GM18909 (cell line): Measurements from ENCODE around the gene GRN.
"Not testable (repeated sequence)": the region's sequence is repeated elsewhere in the genome, so short reads cannot be mapped to it uniquely, and the experiment has no call there.

Source experiments
- ATAC-seq: cut with Tn5 transposase; IDR thresholded peaks from one replicate; pipeline ENCODE4 v1.9.1; 2021; ENCODE audit warnings: mild to moderate bottlenecking; ENCODE audit not compliant: unreplicated experiment, poor library complexity

Gene GRN

GRCh38 chr17:44359006-44359405 is 13.9 kb downstream of the GRN start:
- no peak for ATAC-seq

DNA sequence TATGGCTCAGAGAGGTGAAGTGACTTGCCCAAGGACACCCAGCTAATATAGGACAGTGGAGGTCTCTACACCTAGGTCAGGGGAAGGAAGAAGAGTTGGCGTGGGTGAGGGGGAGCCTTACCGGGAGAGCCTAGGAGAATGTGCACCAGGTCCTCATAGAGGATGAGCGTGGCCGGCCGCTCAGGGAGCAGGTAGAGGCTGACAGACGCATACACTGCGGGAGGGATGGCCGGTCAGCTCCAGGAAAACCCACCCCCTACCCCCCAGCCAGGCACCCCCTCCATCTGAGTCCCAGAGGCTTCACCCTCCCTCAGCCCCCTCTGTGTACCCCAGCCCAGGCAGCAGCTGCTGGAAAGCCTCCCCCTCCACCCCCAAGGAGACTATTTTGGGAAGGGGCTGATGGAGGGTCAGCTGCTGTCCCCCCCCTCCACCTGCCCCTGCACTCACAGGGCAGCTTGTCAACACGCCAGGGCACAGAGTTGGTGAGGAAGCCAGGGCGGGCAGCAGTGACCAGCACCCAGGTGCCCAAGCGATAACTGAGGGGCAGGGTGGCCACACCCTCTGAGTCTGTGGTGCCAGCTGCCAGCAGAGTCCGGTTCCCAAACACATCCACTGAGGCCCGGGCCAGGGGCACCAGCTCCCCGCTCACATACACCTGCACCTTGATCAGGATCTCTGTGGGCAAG is 14.5 kb downstream of the GRN start:
- no peak for ATAC-seq

GRCh38 chr17:44360144-44360533 is 15.0 kb downstream of the GRN start:
- ATAC-seq, result no peak

DNA sequence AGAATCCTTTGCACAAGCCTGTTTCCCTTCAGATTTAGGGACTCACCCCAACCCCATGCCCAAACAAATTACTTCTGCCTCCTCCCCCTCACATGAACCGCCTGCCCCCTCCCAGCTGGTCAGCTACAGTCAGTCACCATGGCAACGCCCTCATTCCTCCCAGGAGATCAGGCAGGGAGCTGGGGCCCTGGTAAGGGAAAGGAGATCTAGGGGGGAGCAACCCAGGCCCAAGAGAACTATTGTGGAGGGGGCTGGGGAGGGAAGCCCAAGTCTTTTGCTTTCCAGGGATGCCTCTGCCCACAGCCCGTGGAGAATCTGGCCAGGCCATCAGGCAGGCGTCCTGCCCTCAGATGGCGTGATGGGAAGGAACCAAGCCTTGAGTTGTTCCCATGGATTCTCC is 15.7 kb downstream of the GRN start:
- ATAC-seq, result no peak

GRCh38 chr17:44361292-44362260 is 16.5 kb downstream of the GRN start:
- ATAC-seq, result no peak

- ATAC-seq, result no peak
Observed at GRCh38 chr17:44362459-44362948, 17.4 kb downstream of the GRN start.

DNA sequence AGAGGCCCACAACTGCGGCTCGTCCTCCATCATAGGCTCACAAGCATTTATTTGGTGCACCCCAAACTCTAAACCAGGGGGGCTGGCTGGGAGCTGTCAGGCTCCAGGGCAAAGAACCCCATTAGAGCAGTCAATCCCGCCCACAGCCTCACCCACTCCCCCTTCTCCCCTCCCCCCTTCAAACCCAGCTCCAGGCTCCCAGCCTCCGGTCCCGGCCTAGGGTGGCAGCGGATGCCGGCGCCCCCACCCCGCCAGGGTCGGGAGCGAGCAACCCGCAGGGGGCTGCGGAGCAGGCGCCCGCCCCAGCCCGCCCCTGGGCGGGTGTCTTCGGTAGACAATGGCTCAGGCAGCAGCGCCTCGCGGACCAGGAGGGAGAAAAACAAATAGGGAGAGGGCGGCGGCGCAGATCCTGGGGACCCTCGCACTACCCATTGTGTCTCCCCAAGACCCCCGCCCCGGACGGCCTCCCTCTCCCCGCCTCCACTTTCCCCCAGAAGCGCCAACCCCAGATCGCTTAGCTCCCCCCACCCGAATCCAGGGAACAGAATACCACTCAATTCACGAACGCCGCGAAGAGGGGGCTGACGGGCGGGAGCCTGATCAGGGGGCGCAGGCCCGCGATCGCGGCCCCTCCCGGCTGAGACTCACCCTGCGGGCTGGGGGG is 18.0 kb downstream of the GRN start:
- ATAC-seq, result no peak

- peak; percentile 54 for ATAC-seq
Observed at GRCh38 chr17:44363613-44364159, 18.6 kb downstream of the GRN start, which contains the start of gene FAM171A2. Gene FAM171A2 (minus strand): TSS chr17:44363853. CDS start chr17:44363714, 139 bp downstream.

- ATAC-seq, result not testable (repeated sequence)
Observed at GRCh38 chr17:44365051-44365450, 19.9 kb downstream of the GRN start.

- no peak for ATAC-seq
Observed at GRCh38 chr17:44367231-44367979, 22.3 kb downstream of the GRN start.

DNA sequence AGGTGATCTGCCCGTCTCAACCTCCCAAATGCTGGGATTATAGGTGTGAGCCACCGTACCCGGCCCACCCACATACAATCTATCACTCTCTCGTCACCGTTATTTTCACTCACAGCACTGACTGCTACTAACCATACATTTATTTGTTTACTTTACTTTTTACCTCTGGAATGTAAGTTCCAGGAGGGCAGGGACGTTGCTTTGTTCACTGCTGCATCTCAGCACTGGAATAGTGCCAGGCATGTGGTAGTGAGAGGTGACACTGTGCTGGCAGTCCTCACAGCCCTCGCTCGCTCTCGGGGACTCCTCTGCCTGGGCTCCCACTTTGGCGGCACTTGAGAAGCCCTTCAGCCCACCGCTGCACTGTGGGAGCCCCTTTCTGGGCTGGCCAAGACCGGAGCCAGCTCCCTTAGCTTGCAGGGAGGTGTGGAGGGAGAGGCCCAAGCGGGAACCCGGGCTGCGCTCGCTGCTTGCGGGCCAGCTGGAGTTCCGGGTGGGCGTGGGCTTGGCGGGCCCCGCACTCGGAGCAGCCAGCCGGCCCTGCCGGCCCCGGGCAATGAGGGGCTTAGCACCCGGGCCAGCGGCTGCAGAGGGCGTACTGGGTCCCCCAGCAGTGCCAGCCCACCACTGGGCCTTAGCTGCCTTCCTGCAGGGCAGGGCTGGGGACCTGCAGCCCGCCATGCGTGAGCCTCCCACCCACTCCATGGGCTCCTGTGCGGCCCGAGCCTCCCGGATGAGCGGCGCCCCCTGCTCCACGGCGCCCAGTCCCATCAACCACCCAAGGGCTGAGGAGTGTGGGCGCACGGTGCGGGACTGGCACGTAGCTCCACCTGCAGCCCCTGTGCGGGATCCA is 23.5 kb downstream of the GRN start:
- ATAC-seq, result not testable (repeated sequence)

- not testable (repeated sequence) for ATAC-seq
Observed at GRCh38 chr17:44369414-44370023, 24.4 kb downstream of the GRN start.

GRCh38 chr17:44372036-44372435 is 26.9 kb downstream of the GRN start:
- ATAC-seq, result no peak

DNA sequence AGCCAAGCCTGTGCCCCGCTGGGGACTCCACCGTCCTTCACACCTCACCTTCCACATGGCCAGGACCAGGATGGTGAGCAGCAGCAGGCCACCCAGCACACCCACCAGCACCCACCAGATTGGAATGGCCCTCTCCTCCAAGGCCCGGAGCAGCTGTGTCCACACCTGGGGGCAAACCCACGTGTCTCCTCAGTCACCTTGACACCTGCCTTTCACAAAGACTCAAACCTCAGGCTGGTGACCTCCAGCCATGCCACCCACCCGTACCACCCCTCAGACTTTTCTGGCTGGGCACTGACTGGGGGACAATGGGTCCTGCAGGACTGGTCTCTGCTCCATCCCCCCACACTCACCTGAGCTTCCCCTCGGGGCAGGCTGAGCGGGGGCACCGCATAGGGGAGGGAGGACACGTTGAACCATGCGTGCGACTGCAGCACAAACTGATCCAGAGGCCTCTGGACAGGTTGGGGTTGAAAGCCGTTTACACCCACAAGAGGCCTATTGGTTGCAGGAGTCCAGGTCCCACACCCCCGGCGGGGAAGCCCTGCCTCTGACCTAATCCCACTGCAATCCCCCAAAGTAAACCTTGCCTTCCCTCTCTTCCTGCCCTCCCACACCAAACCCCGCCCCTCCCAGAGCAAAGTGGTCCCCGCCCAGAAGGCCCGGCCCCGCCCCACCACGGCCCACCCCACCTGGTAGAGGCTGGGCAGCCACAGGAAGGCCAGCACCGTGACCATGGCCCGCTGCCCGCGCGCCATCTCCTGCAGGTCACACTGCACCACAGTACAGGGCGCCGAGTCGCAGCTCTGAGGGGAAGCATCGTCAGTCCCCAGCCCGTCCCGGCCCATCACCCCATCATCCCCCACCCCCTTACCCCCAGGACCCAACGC is 29.4 kb downstream of the GRN start:
- ATAC-seq, result no peak

- no peak for ATAC-seq
Observed at GRCh38 chr17:44375196-44376017, 30.3 kb downstream of the GRN start.

- ATAC-seq, result no peak
Observed at GRCh38 chr17:44376124-44376523, 31.0 kb downstream of the GRN start.

GRCh38 chr17:44376779-44377178 is 31.7 kb downstream of the GRN start:
- no peak for ATAC-seq
